Smooth muscle cell (in vitro differentiated cells): ENCODE data around the gene OSBPL7. TPM values are rescaled to one million over a fixed set of nuclear protein-coding genes. Genes with fewer than 3 reads are reported as not detected.

ENCODE experiments used
- DNase-seq: peaks from one replicate; lab custom pipeline; 2025; ENCODE audit not compliant: unreplicated experiment; lab: John Stamatoyannopoulos, UW
- H2AFZ ChIP-seq: fragments of 200-600 bp; sonication (generic); 2 replicates; pipeline ENCODE4 v1.6.0; 2016; ENCODE audit warnings: antibody characterized with exemption, low read depth, mild to moderate bottlenecking
- H3F3A ChIP-seq: fragments of 200-600 bp; sonication (generic); 2 replicates; pipeline ENCODE4 v1.6.0; 2017; ENCODE audit warnings: antibody characterized with exemption, low read depth
- H3K27ac ChIP-seq: fragments of 200-600 bp; sonication (generic); 2 replicates; pipeline ENCODE4 v1.5.1; 2016; ENCODE audit warnings: low read depth, mild to moderate bottlenecking
- H3K27me3 ChIP-seq: fragments of 200-600 bp; sonication (generic); 2 replicates; pipeline ENCODE4 v1.6.1; 2016; ENCODE audit warnings: low read depth, mild to moderate bottlenecking
- H3K36me3 ChIP-seq: fragments of 200-600 bp; sonication (generic); 2 replicates; pipeline ENCODE4 v1.5.1; 2016; ENCODE audit warnings: low read depth
- H3K4me1 ChIP-seq: fragments of 200-600 bp; sonication (generic); 2 replicates; pipeline ENCODE4 v1.5.1; 2016; ENCODE audit warnings: low read depth
- H3K4me2 ChIP-seq: fragments of 200-600 bp; sonication (generic); 2 replicates; pipeline ENCODE4 v1.6.0; 2016; ENCODE audit warnings: mild to moderate bottlenecking
- H3K4me3 ChIP-seq: fragments of 200-600 bp; sonication (generic); 2 replicates; pipeline ENCODE4 v1.5.1; 2016; ENCODE audit warnings: mild to moderate bottlenecking
- H3K79me2 ChIP-seq: fragments of 200-600 bp; sonication (generic); 2 replicates; pipeline ENCODE4 v1.6.0; 2016; ENCODE audit warnings: low read depth, mild to moderate bottlenecking
- H3K9ac ChIP-seq: fragments of 200-600 bp; sonication (generic); 2 replicates; pipeline ENCODE4 v1.6.0; 2016; ENCODE audit warnings: low read depth
- H3K9me3 ChIP-seq: fragments of 200-600 bp; sonication (generic); replicated peaks from 2 replicates; pipeline ENCODE4 v1.5.1; 2016; ENCODE audit warnings: low read depth
- H4K20me1 ChIP-seq: fragments of 200-600 bp; sonication (generic); 2 replicates; pipeline ENCODE4 v1.6.0; 2016; ENCODE audit warnings: low read depth
- CTCF ChIP-seq: fragments of 200-600 bp; sonication (generic); IDR thresholded peaks from 2 replicates; pipeline ENCODE4 v1.5.1; 2017; ENCODE audit warnings: borderline replicate concordance, mild to moderate bottlenecking, antibody characterized with exemption; ENCODE audit not compliant: insufficient read depth, poor library complexity, severe bottlenecking
- WGBS: methylation state at CpG from one replicate; pipeline ENCODE4 v1.1.7; 2016; ENCODE audit warnings: low lambda C conversion rate; 5-methylcytosine and 5-hydroxymethylcytosine counted together
- polyA plus RNA-seq: library from polyadenylated mRNA; unstranded; fragments of >200 nt; fragmentation: Nextera tagmentation; extraction: Ambion mirVana; gene quantifications from 2 replicates; pipeline ENCODE4 v1.2.1, GENCODE V29; 2016
- total RNA-seq: library from RNA; depleted of rRNA; stranded (reverse); fragments of >200 nt; gene quantifications from 2 replicates; pipeline ENCODE4 v1.2.3, GENCODE V29; 2014

OSBPL7 gene
- total and polyA plus RNA-seq, 2 experiments from 2014 or later: 3.7 to 6.3 TPM

DNA sequence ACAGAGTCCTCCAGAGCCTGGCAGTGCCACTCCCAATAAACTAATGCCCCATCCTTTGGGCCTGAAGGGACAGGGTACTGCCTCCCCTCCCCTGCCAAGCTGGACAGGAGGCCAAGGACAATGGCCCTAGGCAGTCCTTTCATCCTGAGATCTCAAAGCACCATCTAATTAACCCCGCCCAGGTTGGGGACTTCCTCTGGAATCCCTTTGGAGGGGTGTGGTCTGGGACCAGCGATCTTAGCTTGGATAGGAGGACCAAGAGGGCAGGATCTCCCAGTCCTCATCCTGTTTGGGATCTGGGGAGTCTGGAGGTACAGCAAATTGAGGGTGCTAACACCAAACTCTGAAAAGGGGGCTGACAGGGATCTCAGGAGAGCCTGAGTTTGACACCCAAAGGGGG, 47.5 kb upstream of the OSBPL7 start:
- 35% methylated on average over 2 of the region's 2 CpGs for WGBS
- Histone ChIP-seq H2AFZ (no peak overlapping the region), H3K27me3 (no peaks in the 10 kb centered on the region), H4K20me1 (no peaks in the 10 kb centered on the region), H3K27ac (no peak overlapping the region), H3K79me2 (no peaks in the 10 kb centered on the region), H3F3A (peaks cover 6% of the 10 kb centered on the region), H3K9me3 (no peaks in the 10 kb centered on the region), H3K36me3 (no peaks in the 10 kb centered on the region), H3K4me2 (no peak overlapping the region), H3K9ac (no peak overlapping the region), H3K4me1 (peaks cover 23% of the 10 kb centered on the region), H3K4me3 (no peak overlapping the region)
- no peak for TF ChIP-seq CTCF
- no peak for DNase-seq

DNA sequence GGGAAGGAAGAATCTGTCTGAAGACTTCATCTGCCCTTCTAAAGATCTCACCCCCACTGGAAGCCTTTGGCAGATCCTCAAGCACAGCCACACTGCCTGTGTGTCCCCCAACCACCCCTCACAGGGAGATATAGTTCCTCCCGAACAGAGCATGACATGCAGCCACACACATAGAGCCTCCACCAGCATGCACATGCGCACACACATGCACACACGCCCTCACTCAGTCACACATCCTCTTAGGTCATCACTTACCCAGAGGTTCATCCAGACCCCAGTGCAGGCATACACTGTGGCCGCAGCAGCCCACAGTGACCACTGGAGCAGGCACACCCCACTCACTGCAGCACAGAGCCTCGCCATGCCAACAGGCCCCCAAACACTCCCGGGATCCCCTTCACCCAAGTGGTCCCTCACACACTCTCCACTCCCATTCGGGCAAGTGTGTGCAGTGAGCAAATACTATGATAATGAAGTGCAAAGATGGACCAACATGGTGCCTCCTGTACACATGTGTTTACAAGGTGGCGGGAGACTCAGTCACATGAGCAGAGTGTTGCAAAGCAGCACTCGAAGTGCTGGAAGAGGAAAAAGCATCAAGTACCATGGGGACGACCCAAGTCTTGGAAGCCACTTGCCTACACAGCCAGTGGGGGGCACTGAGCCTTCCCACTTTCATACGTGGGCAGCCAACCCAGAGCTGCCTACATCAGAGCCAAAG, 46.4 kb upstream of the OSBPL7 start:
- H3K4me1 ChIP-seq: peaks cover 18% of the 10 kb centered on the region
- no peak overlapping the region for H3K9ac ChIP-seq
- H3K4me2 ChIP-seq: no peak overlapping the region
- no peaks in the 10 kb centered on the region for H3K79me2 ChIP-seq
- no peak overlapping the region for H3K27ac ChIP-seq
- H3K9me3 ChIP-seq: no peaks in the 10 kb centered on the region
- TF ChIP-seq CTCF: no peak
- no peaks in the 10 kb centered on the region for H3K27me3 ChIP-seq
- no peak overlapping the region for H3K4me3 ChIP-seq
- DNase-seq: no peak
- no peaks in the 10 kb centered on the region for H3K36me3 ChIP-seq
- no peaks in the 10 kb centered on the region for H4K20me1 ChIP-seq
- H2AFZ ChIP-seq: no peak overlapping the region
- 87% methylated on average over 11 of the region's 11 CpGs for WGBS
- H3F3A ChIP-seq: peaks cover 6% of the 10 kb centered on the region

- Histone ChIP-seq H3K9me3 (no peaks in the 10 kb centered on the region), H3K9ac (no peak overlapping the region), H3F3A (peaks cover 6% of the 10 kb centered on the region), H3K4me1 (peaks cover 8% of the 10 kb centered on the region), H4K20me1 (no peaks in the 10 kb centered on the region), H3K4me2 (no peak overlapping the region), H3K4me3 (no peak overlapping the region), H2AFZ (no peak overlapping the region), H3K36me3 (no peaks in the 10 kb centered on the region), H3K27me3 (no peaks in the 10 kb centered on the region), H3K79me2 (no peaks in the 10 kb centered on the region), H3K27ac (no peak overlapping the region)
- 60% methylated on average over 20 of the region's 20 CpGs for WGBS
- TF ChIP-seq CTCF: no peak
- no peak for DNase-seq
Observed at GRCh38 chr17:47866941-47867340, 45.3 kb upstream of the OSBPL7 start.

GRCh38 chr17:47864791-47865216, 43.2 kb upstream of the OSBPL7 start:
- no peaks in the 10 kb centered on the region for H3F3A ChIP-seq
- 79% methylated on average over 7 of the region's 7 CpGs for WGBS
- no peaks in the 10 kb centered on the region for H3K79me2 ChIP-seq
- no peak overlapping the region for H3K27ac ChIP-seq
- no peak for DNase-seq
- no peaks in the 10 kb centered on the region for H3K9me3 ChIP-seq
- H3K4me1 ChIP-seq: peaks cover 1% of the 10 kb centered on the region
- H3K4me3 ChIP-seq: no peak overlapping the region
- no peaks in the 10 kb centered on the region for H4K20me1 ChIP-seq
- H3K9ac ChIP-seq: no peak overlapping the region
- no peaks in the 10 kb centered on the region for H3K36me3 ChIP-seq
- H2AFZ ChIP-seq: no peak overlapping the region
- H3K4me2 ChIP-seq: no peak overlapping the region
- no peak for TF ChIP-seq CTCF
- no peaks in the 10 kb centered on the region for H3K27me3 ChIP-seq
